Adrenal gland (tissue), 19 donors: ENCODE data around the gene SCYGR8. TPM values are rescaled to one million over a fixed set of nuclear protein-coding genes. Genes with fewer than 3 reads are reported as not detected.

ENCODE experiments used
- DNase-seq, 7 donors: peaks; one replicate each; pipeline ENCODE4 v3.0.0-alpha.2; 2019 to 2020
- H3K27ac ChIP-seq, 5 donors: fragments of 200-600 bp; sonication (generic) in 4 of 5; 1 replicate in 3 of 5; 2 replicates in 2 of 5; pipeline versions ENCODE4 v1.5.1 to v1.8.0; 2016 to 2020; ENCODE audit warnings: mild to moderate bottlenecking in 1 of 5
- H3K27me3 ChIP-seq: fragments of 200-600 bp; 2 replicates; pipeline ENCODE4 v1.8.0; 2021
- H3K36me3 ChIP-seq, 2 donors: fragments of 200-600 bp; replicated peaks in 1 of 2; 1 replicate in 1 of 2; 2 replicates in 1 of 2; pipeline versions ENCODE4 v1.5.1 to v1.8.0; 2018 to 2022
- H3K4me1 ChIP-seq, 2 donors: fragments of 200-600 bp; replicated peaks in 1 of 2; 1 replicate in 1 of 2; 2 replicates in 1 of 2; pipeline versions ENCODE4 v1.5.1 to v1.8.0; 2018 to 2021
- H3K4me3 ChIP-seq, 4 donors: fragments of 200-600 bp; sonication (generic) in 3 of 4; one replicate each; pipeline ENCODE4 v1.5.1; 2016 to 2018
- H3K9me3 ChIP-seq, 3 donors: fragments of 200-600 bp; sonication (generic) in 1 of 3; replicated peaks in 1 of 3; 1 replicate in 2 of 3; 2 replicates in 1 of 3; pipeline versions ENCODE4 v1.5.1 to v1.8.0; 2016 to 2021
- CTCF ChIP-seq, 6 experiments: fragments of 450-650 bp in 4 of 6; fragments of 200-600 bp in 2 of 6; sonication (generic) in 1 of 6; IDR thresholded peaks; 1 replicate in 5 of 6; 2 replicates in 1 of 6; pipeline versions ENCODE4 v1.5.1 to v1.8.0; 2016 to 2021; ENCODE audit warnings: antibody characterized with exemption in 6 of 6, mild to moderate bottlenecking in 2 of 6, moderate library complexity in 1 of 6
- POLR2A ChIP-seq, 2 donors: fragments of 450-650 bp; IDR thresholded peaks; one replicate each; pipeline ENCODE4 v1.6.1; 2017; ENCODE audit warnings: antibody characterized with exemption in 2 of 2, mild to moderate bottlenecking in 2 of 2, moderate library complexity in 1 of 2
- WGBS, 4 donors: extraction: QIAGEN DNeasy Blood & Tissue Kit in 2 of 4; methylation state at CpG; one replicate each; pipeline versions ENCODE4 v1.1.5 to v1.1.7; 2013 to 2017; 5-methylcytosine and 5-hydroxymethylcytosine counted together
- intact Hi-C, 2 donors: fragments of 100-400 bp; cut with DNase I; formaldehyde crosslinking; loops; one replicate each; pipeline versions ENCODE4 v1.14.1 to v1.15.0; 2022 to 2023
- long read RNA-seq, 10 donors: library from polyadenylated mRNA in 3 of 10; unstranded in 2 of 10; stranded (forward) in 1 of 10; transcript quantifications; one replicate each; pipeline ENCODE4 v2.0.0 and lab custom pipeline, GENCODE V29; 2021 to 2026
- polyA plus RNA-seq, 3 donors: library from polyadenylated mRNA; stranded (reverse); fragments of 200-250 nt in 2 of 3; fragments of 350-450 nt in 1 of 3; fragmentation: Illumina TruSeq in 1 of 3; extraction: RNeasy Lipid Tissue Mini Kit (QIAGEN cat#74804) in 1 of 3; gene quantifications; one replicate each; pipeline ENCODE4 v1.2.3, GENCODE V29; 2013 to 2014
- total RNA-seq, 9 donors: library from RNA; depleted of rRNA in 4 of 9; stranded (reverse); fragments of >200 nt in 4 of 9; fragments of 120-200 nt in 1 of 9; fragmentation: NEBNext Ultra II Directional in 1 of 9; extraction: Animal tissue kit (Norgen Biotek cat#: 25700) in 1 of 9; gene quantifications; one replicate each; pipeline versions ENCODE4 v1.1.0 to v1.2.4, GENCODE V29; 2013 to 2023
- donor health status: healthy with polysubstance abuse.
- donor health status: Bipolar disorder and iron deficiency.
- donor health status: DM: yes; HTN: yes; CAD: no.
- donor health status: DM: no; HTN: no; CAD: no.
- donor health status: DM: no; HTN: no; CAD: no.
- donor health status: DM: yes; HTN: yes; CAD: no.

The SCYGR8 gene
- total RNA-seq (not detected), polyA plus RNA-seq (not detected)
- long read RNA-seq, donor 1: 0 reads
- long read RNA-seq, donor 2: 0 reads
- long read RNA-seq, donor 3: 0 reads
- long read RNA-seq, donor 4: 0 reads
- long read RNA-seq, donor 5: 0 reads
- long read RNA-seq, donor 6: 0 reads
- long read RNA-seq, donor 7: 0 reads
- long read RNA-seq, donor 8: 0 reads
- long read RNA-seq, donor 9: 0 reads
- long read RNA-seq, donor 10: 0 reads

DNA sequence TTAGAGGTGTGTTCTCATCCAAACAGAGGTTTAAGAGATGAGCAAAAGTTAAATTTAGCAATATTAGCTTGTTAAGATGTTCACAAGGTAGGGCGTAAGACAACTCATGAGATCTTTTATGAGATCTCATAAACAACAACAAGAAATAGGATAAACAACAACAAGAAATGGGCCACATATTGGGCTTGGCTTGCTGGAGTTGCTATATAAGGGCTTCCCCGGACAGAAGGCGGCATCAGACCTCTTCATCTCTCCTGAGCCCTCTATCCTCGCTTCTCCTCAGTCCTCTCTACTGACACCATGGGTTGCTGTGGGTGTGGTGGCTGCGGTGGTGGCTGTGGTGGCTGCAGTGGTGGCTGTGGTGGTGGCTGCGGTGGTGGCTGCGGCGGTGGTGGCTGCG, at the start of gene SCYGR8:
Gene SCYGR8, plus strand, starts transcription at position 301 of the 400 bp plus-strand sequence. Its CDS starts 0 bp downstream, at position 301.
- TF ChIP-seq CTCF (IDR thresholded peaks at IDR 0.05) (no peak), POLR2A (IDR thresholded peaks at IDR 0.05) (no peak)
- Histone ChIP-seq H3K36me3 (no peaks in the 10 kb centered on the region), H3K9me3 (no peaks in the 10 kb centered on the region), H3K27me3 (no peaks in the 10 kb centered on the region), H3K27ac (no peak within 1 kb of the TSS), H3K4me3 (no peak within 1 kb of the TSS), H3K4me1 (no peaks in the 10 kb centered on the region)
- intact Hi-C loops: no loop called here
- 87 to 95% (median 94%) methylated on average over 5 to 6 of the region's 9 CpGs for WGBS, 4 donors
- DNase-seq: no peak

GRCh38 chr2:227696990-227697679, 48.6 kb upstream of the SCYGR8 start:
- no peak for TF ChIP-seq CTCF (IDR thresholded peaks at IDR 0.05)
- Histone ChIP-seq H3K27ac (no peak overlapping the region), H3K4me1 (no peaks in the 10 kb centered on the region), H3K27me3 (no peaks in the 10 kb centered on the region), H3K4me3 (no peak overlapping the region), H3K9me3 (no peaks in the 10 kb centered on the region), H3K36me3 (no peaks in the 10 kb centered on the region)
- intact Hi-C loops: no loop called here
- no peak for DNase-seq
- 24 to 35% (median 31%) methylated on average over 2 of the region's 2 CpGs for WGBS, 4 donors

- Histone ChIP-seq H3K4me3 (no peak overlapping the region), H3K4me1 (no peaks in the 10 kb centered on the region), H3K36me3 (no peaks in the 10 kb centered on the region), H3K27me3 (no peaks in the 10 kb centered on the region), H3K9me3 (no peaks in the 10 kb centered on the region), H3K27ac (no peak overlapping the region)
- no peak for TF ChIP-seq CTCF (IDR thresholded peaks at IDR 0.05)
- intact Hi-C loops: no loop called here
- DNase-seq: no peak
- WGBS, 4 donors: 78 to 94% (median 91%) methylated on average over 3 of the region's 3 CpGs
These were observed 44.1 kb upstream of the SCYGR8 start for GRCh38 chr2:227701556-227701955.

- intact Hi-C loops: no loop called here
- DNase-seq: no peak
- no peak for TF ChIP-seq CTCF (IDR thresholded peaks at IDR 0.05)
- no peak for TF ChIP-seq POLR2A (IDR thresholded peaks at IDR 0.05)
- Histone ChIP-seq H3K4me3 (no peak overlapping the region), H3K27me3 (no peaks in the 10 kb centered on the region), H3K4me1 (no peaks in the 10 kb centered on the region), H3K9me3 (no peaks in the 10 kb centered on the region), H3K27ac (no peak overlapping the region), H3K36me3 (no peaks in the 10 kb centered on the region)
- WGBS, 4 donors: 65 to 75% (median 68%) methylated on average over 4 of the region's 4 CpGs
These were observed 42.4 kb upstream of the SCYGR8 start for GRCh38 chr2:227703280-227703732.
